NCI-H1417 (cell line): Measurements from ENCODE around the gene TCFL5.
A peak's percentile ranks its signal among the peaks of the same experiment; 100 is the strongest.

Experiments used
- DNase-seq, 3 experiments: peaks; one replicate each; lab custom pipeline; 2025; lab: John Stamatoyannopoulos, UW

TCFL5 gene

DNA sequence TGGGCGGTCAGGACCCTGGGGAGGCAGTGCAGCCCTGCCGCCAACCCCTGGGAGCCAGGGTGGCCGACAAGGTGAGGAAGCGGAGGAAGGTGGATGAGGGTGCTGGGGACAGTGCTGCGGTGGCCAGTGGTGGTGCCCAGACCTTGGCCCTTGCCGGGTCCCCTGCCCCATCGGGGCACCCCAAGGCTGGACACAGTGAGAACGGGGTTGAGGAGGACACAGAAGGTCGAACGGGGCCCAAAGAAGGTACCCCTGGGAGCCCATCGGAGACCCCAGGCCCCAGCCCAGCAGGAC is 48.8 kb downstream of the TCFL5 start:
- no peak for DNase-seq

GRCh38 chr20:62812181-62812906 is 49.3 kb downstream of the TCFL5 start:
- DNase-seq: no peak

- DNase-seq: no peak
These were observed 49.9 kb downstream of the TCFL5 start for GRCh38 chr20:62811720-62812119.

DNA sequence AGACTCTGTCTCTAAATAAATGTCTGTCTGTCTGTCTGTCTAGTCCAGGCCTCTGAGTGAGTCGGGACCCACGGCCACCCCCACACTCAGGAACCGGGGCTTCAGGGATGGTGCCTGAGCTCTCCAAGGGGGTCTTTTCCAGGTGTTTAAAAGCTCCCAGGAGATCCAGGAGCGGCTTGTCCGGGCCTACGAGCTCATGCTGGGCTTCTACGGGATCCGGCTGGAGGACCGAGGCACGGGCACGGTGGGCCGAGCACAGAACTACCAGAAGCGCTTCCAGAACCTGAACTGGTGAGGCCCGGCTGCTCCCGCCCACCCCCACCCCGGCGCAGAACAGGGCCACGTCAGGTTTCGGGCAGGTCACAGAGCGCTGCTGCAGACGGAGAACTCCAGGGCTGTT is 50.3 kb downstream of the TCFL5 start:
- DNase-seq: no peak

- DNase-seq: no peak
These were observed 51.8 kb downstream of the TCFL5 start for GRCh38 chr20:62809530-62810428.

DNA sequence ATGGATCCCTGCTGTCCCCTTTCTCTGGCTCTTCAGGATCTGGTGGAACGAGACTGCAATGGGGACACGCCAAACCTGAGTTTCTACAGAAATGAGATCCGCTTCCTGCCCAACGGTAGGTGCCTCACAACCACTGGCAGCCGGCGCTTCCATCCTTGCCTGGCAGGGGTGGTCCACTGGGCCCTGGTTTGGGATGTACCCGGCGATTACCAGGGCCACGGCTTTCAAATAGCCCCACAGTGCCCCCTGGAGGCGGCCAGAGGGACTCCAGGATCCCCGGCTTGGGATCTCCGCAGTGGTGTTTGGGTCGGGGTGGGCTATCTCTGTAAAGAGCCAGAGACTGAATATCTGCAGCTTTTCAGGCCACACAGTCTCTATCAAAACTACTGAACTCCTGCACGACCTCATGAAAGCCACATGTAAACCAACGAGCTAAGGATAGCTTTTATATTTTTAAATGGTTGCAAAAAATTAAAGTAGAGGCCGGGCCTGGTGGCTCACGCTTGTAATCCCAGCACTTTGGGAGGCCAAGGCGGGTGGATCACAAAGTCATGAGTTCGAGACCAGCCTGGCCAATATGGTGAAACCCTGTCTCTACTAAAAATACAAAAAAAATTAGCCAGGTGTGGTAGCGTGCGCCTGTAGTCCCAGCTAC is 53.3 kb downstream of the TCFL5 start:
- peak; percentile 29 to 67 (median 60) for DNase-seq

DNA sequence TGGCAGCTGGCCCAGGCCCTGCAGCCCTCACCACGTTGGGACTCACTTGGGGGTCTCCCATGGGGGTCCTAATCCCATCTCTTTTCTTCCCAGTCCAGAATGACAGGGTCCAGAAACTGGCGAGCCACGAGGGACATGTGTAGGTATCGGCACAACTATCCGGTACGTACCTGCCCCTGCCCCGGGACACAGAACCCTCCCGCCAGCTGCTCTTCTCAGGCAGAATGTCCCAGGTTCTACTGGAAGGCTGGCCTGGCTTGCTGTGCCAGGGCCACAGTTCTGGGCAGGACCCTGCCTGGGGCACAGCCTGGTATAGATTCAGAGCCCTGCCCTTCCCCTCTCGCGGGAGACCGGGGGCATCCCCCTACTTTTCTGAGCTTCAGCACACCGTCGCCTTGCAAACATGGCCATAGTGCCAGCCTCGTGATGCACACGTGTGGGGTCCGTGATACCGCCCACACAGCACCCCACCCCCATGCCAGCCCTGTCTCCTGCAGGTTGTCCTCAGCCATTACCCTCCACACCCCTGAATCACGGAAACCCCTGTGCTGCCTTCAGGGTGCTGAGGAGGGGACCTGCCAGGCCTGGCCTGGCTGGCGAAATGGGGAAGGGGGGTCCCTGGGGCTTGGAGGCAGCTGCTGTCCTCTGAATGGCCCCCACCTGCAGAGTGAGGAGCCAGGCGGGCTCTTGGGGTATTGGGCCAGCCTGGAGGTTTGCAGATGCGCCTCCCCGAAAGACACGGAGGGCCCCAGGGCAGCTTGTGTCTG is 54.0 kb downstream of the TCFL5 start:
- DNase-seq: no peak

GRCh38 chr20:62806383-62807050 is 55.1 kb downstream of the TCFL5 start:
- no peak for DNase-seq

GRCh38 chr20:62805711-62806382 is 55.8 kb downstream of the TCFL5 start:
- peak in 1 of 3 experiments; percentile 39 for DNase-seq

DNA sequence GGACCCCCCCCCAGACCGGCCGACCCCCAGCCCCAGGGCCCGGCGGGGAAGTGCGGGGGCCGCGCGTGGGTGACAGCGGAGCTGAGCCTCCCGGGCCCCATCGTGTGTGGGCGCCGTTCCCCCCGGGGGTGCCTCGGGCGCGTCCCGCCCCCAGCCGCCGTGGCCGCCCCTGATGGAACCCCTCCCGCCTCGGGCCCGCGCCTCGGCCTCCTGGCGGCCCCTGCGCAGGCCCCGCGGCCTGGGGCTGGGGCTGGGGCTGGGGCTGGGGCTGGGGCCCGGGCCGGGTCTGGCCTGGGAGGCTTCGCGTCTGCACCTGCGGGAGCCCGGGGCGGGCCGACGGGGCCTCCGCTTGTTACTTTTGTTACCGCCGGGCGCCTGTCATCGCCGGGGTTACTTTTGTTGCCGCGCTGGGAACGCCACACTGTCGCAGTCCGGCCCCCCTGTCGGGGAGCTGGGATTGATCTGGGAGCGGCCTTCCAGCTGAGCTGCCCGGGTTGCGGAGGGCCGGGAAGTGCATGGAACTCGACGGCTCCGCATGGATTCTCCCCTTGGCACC is 56.4 kb downstream of the TCFL5 start:
- peak; percentile 17 to 51 (median 50) for DNase-seq

DNA sequence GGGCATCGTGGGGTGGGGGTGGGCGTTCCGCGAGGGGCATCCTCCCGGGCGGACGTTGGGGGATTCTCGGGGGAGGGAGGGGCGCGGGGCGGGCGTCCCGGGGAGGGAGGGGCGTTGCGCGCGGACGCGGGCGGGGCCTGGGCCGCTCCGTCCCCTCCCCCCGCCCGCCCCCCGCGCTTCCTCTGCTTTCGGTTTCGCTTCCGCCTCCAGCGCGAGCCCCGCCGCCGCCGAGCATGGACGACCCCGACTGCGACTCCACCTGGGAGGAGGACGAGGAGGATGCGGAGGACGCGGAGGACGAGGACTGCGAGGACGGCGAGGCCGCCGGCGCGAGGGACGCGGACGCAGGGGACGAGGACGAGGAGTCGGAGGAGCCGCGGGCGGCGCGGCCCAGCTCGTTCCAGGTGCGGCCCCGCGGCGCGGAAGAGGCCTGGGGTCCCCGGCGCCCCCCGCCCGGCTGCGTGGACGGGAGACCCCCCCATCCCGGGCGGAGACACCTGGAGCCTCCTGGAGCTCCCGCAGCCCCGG is 56.9 kb downstream of the TCFL5 start, which contains the start of gene OGFR:
Gene OGFR (plus strand): TSS at position 209 of the 528 bp plus-strand sequence. CDS start 25 bp downstream, at position 234.
- peak; percentile 48 to 77 (median 73) for DNase-seq

- peak in 2 of 3 experiments; percentile 46 to 64 for DNase-seq
These were observed 57.5 kb downstream of the TCFL5 start for GRCh38 chr20:62804021-62804626.

GRCh38 chr20:62802026-62802712 is 59.5 kb downstream of the TCFL5 start:
- peak in 1 of 3 experiments; percentile 41 for DNase-seq

DNA sequence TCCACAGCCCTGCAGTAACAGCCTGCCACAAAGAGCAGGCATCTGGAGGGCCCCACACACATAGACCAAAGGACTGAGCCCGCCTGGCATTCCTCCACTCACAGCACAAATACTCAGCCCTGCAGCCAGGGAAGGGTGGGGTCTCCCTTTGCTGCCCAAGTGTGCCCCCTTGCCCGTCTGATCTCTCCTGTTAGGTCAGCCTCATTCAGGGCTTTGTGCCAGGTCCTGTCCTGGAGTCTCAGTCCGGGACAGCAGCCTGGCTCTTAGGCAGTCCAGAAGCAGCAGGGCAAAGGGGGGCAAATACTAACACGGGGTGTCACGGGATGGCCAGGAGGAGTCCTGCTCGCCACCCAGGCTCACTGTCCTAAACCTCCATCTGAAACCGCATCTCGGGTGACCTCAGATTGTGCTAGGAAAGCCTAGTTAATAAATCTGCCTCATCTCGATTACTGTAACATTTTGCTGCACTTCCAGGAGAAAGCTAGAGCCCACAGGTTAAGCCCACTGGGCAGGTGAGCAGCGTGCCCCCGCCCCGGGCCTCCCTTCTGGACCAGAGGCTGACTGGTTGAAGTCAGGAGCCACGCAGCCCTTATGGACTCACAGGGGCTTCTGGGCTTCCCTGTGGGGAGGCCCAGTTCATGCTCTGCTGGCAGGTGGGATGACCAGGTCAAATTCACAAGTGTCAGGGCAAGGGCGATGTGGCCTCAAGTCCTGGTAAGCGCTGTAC is 60.2 kb downstream of the TCFL5 start:
- no peak for DNase-seq

DNA sequence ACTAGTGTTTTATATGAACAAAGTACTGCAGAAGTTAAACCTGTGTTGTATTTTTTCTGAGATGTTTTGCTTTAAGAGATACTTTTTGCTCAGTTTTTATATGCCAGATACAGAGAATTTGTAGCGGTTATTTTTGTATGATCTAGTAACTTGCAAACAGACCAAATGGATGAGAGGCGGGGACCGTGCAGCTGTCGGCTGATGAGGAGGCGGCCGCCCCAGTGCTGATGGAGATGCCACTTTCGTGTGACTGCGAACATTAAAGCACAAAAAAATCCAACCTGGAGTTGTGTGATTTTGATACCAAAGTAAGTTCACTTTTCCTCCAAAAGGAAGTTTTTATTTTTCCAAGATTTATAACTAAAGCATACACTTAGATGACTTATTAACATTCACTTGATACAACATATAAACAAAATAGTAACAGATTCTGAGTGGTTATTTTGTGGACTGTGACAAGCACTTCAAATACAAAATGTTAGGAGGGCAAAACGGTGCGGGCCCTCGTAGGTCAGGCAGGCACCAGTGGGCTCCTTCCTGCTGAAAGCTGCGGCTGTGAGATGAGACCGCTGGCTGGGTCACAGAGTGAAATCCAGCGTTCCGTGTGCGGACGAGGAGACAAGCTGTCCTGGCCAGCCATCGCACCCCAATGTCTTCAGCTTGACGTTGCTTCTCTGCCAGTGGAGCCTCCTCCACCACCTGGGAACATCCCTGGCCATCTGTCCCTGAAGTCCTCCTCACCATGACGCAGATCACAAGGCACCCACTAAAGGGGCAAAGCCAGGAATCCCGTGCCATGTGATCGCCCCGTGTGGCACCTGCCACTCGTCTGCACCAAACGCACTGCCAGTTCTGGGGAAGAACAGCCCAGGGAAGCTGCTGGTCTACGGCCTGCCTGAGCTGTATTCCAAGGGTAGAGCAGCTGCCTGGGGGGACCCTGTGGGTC is 61.0 kb downstream of the TCFL5 start:
- DNase-seq: no peak

- no peak for DNase-seq
These were observed 61.7 kb downstream of the TCFL5 start for GRCh38 chr20:62799873-62800272.

DNA sequence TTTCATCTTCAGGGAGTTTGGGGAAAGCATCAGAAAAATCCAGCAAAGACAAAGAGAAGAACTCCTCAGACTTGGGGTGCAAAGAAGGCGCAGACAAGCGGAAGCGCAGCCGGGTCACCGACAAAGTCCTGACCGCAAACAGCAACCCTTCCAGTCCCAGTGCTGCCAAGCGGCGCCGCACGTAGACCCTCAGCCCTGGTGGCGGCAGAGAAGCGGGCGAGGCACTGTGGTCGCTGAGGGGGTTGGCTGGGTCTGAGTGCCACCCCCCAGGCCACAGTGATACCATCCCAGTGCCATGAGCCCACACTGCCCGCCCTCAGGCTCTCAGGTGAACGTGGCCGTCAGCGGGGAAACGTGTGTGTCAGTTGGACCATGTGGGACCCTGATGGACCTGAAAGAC is 62.2 kb downstream of the TCFL5 start:
- DNase-seq: no peak
